Ishikawa (cell line): ENCODE data around the gene GARIN5A.

Source experiments
- CEBPB ChIP-seq: IDR thresholded peaks from 2 replicates; pipeline ENCODE4 v1.6.1; 2012
- EP300 ChIP-seq: IDR thresholded peaks from 2 replicates; pipeline ENCODE4 v1.6.1; 2012; ENCODE audit warnings: borderline replicate concordance
- NFIC ChIP-seq: IDR thresholded peaks from 2 replicates; pipeline ENCODE4 v1.6.1; 2012
- REST ChIP-seq: IDR thresholded peaks from 2 replicates; pipeline ENCODE4 v1.6.1; 2012; ENCODE audit warnings: low read depth, mild to moderate bottlenecking

- TF ChIP-seq NFIC (no peak), EP300 (no peak), REST (no peak), CEBPB (no peak)
These were observed 48.6 kb downstream of the GARIN5A start for GRCh38 chr19:50427997-50428425.
